ENCODE measurements around the gene PCBP3. TPM values are rescaled to one million over a fixed set of nuclear protein-coding genes. Genes with fewer than 3 reads are reported as not detected.

Gene PCBP3
- total and polyA plus RNA-seq, 10 of the 15 experiments (the other 5 are each of a cell fraction or from before 2014, with no cell fraction given), result 0.09 to 1.3 (median 0.46) TPM; not detected in 3

DNA sequence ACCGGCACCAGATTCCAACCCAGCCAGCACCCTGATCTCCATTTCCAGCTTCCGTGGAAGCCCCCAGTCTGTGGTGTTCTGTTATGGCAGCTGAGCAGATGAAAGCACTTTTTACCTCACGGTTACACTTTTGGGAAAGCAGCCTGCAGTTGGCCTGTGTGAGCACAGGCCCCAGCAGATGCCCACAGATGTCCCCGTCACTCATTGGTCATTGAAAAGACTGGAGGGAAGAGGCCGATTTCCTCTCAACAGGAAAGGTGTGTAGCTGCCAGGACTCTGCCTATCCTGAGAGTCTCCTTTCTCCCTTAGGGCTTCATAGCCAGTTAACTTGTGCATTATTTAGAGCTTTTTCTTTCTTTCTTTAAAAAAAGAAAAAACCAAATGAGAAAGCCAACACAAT, 123.0 kb downstream of the PCBP3 start (continued):
- TF ChIP-seq PRDM15 (CRISPR knock-in tag; IDR thresholded peaks at IDR 0.05) (no peak), EP300 (IDR thresholded peaks at IDR 0.05; ENCODE audit: borderline replicate concordance in 1 of 2, control insufficient read depth in 1 of 2, low read depth in 2 of 2, low read length in 2 of 2) (no peak), ZNF24 (IDR thresholded peaks at IDR 0.05) (no peak), JUND (IDR thresholded peaks at IDR 0.05; ENCODE audit: low read depth, low read length) (no peak), YBX1 (IDR thresholded peaks at IDR 0.05) (no peak), PBX3 (IDR thresholded peaks at IDR 0.05; ENCODE audit: insufficient replicate concordance, low read depth, low read length) (no peak)
- TF ChIP-seq, protein P1, sequence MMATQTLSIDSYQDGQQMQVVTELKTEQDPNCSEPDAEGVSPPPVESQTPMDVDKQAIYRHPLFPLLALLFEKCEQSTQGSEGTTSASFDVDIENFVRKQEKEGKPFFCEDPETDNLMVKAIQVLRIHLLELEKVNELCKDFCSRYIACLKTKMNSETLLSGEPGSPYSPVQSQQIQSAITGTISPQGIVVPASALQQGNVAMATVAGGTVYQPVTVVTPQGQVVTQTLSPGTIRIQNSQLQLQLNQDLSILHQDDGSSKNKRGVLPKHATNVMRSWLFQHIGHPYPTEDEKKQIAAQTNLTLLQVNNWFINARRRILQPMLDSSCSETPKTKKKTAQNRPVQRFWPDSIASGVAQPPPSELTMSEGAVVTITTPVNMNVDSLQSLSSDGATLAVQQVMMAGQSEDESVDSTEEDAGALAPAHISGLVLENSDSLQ (IDR thresholded peaks at IDR 0.05), result no peak

Data from GM12878 (cell line).